Activated T-cell treated with anti-CD3 and anti-CD28 coated beads, Interleukin-2, amount 50 U/mL, for 4 hours (primary cell): ENCODE measurements around the gene CDHR2. TPM values are rescaled to one million over a fixed set of nuclear protein-coding genes. Genes with fewer than 3 reads are reported as not detected.

Experiments used
- ATAC-seq, 2 donors: fragments of 200-7000 bp; cut with Tn5 transposase; one replicate each; pipeline ENCODE4 v1.10.0; 2021
- DNase-seq: peaks from one replicate; pipeline ENCODE4 v3.0.0-alpha.2; 2020
- H3K27me3 Mint-ChIP-seq: one replicate; pipeline ENCODE4 v1.8.0; 2021; ENCODE audit warnings: low read depth, mixed read lengths
- H3K36me3 Mint-ChIP-seq: one replicate; pipeline ENCODE4 v1.8.0; 2022; ENCODE audit warnings: mixed read lengths; ENCODE audit not compliant: insufficient read depth
- H3K4me1 Mint-ChIP-seq: one replicate; pipeline ENCODE4 v1.8.0; 2021; ENCODE audit warnings: low read depth, mixed read lengths
- H3K4me3 Mint-ChIP-seq: one replicate; pipeline ENCODE4 v1.8.0; 2021; ENCODE audit warnings: mild to moderate bottlenecking, moderate library complexity, mixed read lengths
- H3K9me3 Mint-ChIP-seq: one replicate; pipeline ENCODE4 v1.8.0; 2021; ENCODE audit warnings: mixed read lengths
- total RNA-seq, 3 donors: library from RNA; stranded (reverse); gene quantifications; one replicate each; pipeline ENCODE4 v1.2.1, GENCODE V29; 2021

The CDHR2 gene, protein sequence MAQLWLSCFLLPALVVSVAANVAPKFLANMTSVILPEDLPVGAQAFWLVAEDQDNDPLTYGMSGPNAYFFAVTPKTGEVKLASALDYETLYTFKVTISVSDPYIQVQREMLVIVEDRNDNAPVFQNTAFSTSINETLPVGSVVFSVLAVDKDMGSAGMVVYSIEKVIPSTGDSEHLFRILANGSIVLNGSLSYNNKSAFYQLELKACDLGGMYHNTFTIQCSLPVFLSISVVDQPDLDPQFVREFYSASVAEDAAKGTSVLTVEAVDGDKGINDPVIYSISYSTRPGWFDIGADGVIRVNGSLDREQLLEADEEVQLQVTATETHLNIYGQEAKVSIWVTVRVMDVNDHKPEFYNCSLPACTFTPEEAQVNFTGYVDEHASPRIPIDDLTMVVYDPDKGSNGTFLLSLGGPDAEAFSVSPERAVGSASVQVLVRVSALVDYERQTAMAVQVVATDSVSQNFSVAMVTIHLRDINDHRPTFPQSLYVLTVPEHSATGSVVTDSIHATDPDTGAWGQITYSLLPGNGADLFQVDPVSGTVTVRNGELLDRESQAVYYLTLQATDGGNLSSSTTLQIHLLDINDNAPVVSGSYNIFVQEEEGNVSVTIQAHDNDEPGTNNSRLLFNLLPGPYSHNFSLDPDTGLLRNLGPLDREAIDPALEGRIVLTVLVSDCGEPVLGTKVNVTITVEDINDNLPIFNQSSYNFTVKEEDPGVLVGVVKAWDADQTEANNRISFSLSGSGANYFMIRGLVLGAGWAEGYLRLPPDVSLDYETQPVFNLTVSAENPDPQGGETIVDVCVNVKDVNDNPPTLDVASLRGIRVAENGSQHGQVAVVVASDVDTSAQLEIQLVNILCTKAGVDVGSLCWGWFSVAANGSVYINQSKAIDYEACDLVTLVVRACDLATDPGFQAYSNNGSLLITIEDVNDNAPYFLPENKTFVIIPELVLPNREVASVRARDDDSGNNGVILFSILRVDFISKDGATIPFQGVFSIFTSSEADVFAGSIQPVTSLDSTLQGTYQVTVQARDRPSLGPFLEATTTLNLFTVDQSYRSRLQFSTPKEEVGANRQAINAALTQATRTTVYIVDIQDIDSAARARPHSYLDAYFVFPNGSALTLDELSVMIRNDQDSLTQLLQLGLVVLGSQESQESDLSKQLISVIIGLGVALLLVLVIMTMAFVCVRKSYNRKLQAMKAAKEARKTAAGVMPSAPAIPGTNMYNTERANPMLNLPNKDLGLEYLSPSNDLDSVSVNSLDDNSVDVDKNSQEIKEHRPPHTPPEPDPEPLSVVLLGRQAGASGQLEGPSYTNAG (N-terminal part only)
- under 1 TPM; 0.29 to 0.43 (median 0.33) TPM for total RNA-seq

DNA sequence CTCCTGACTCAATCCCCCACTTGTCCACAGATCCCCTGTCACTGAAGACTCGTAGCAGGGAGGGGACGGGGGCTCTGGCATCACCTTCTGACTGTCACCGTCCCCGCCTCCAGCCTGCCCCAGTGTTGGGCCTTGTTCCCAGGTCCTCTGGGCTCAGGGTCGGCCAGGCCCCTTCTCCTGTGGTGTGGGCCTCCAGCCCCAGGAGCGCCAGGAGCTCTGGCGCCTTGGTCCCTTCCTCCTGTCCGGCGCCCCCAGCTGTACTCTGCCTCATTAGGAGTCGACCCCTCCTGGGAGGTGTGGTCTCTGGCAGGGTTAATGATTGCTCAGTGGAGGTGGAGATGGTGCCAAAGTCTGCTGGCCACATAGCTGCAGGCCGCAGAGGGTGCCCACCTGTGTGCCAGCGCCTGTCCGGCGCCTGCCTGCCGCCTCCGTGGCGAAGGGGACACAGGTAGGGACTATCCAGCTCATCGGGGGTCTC, at the start of gene CDHR2:
Gene CDHR2, plus strand, starts transcription at position 376 of the 478 bp plus-strand sequence. CDS start 16,011 bp downstream, outside the sequence.
- no peak for DNase-seq
- Mint-ChIP-seq H3K4me1 (peaks cover 57% of the 10 kb centered on the region), H3K4me3 (no peak within 1 kb of the TSS), H3K36me3 (no peaks in the 10 kb centered on the region), H3K9me3 (no peaks in the 10 kb centered on the region), H3K27me3 (no peaks in the 10 kb centered on the region)
- ATAC-seq, result no peak

GRCh38 chr5:176500511-176500910, 48.6 kb upstream of the CDHR2 start:
- DNase-seq, result no peak
- Mint-ChIP-seq H3K4me3 (no peak overlapping the region), H3K27me3 (no peaks in the 10 kb centered on the region), H3K36me3 (peaks cover 34% of the 10 kb centered on the region), H3K9me3 (no peaks in the 10 kb centered on the region), H3K4me1 (no peaks in the 10 kb centered on the region)
- ATAC-seq, result no peak

GRCh38 chr5:176501333-176501732, 47.8 kb upstream of the CDHR2 start:
- ATAC-seq (no peak), DNase-seq (no peak)
- Mint-ChIP-seq H3K9me3 (no peaks in the 10 kb centered on the region), H3K4me3 (no peak overlapping the region), H3K36me3 (peaks cover 37% of the 10 kb centered on the region), H3K4me1 (no peaks in the 10 kb centered on the region), H3K27me3 (no peaks in the 10 kb centered on the region)

DNA sequence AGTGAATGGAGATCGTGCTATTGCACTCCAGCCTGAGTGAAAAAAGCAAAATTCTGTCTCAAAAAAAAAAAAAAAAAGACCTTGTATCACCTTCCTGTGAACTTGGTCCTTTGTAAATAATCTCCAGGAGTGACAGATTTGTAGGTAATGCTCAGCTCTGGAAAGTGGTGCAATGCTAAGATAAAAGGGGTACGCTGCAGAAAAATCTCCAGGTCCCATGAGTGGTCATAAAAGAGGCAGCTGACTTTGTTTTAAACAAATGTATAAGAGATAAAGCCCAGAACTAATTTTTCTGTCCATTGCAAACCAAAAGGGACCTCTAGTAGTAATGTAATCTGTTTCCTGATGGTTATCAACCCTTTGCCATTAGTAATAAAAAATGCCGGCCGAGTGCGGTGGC, 45.6 kb upstream of the CDHR2 start:
- ATAC-seq (no peak), DNase-seq (no peak)
- Mint-ChIP-seq H3K27me3 (no peaks in the 10 kb centered on the region), H3K4me3 (no peak overlapping the region), H3K4me1 (no peaks in the 10 kb centered on the region), H3K9me3 (no peaks in the 10 kb centered on the region), H3K36me3 (peaks cover 44% of the 10 kb centered on the region)

GRCh38 chr5:176507911-176508310, 41.2 kb upstream of the CDHR2 start:
- Mint-ChIP-seq H3K36me3 (peaks cover 32% of the 10 kb centered on the region), H3K27me3 (no peaks in the 10 kb centered on the region), H3K4me1 (peaks cover 4% of the 10 kb centered on the region)

GRCh38 chr5:176508603-176509002, 40.5 kb upstream of the CDHR2 start:
- Mint-ChIP-seq H3K27me3 (no peaks in the 10 kb centered on the region), H3K4me3 (no peak overlapping the region), H3K36me3 (peaks cover 32% of the 10 kb centered on the region), H3K4me1 (peaks cover 5% of the 10 kb centered on the region), H3K9me3 (no peaks in the 10 kb centered on the region)
- DNase-seq (no peak), ATAC-seq (no peak)

More at GRCh38 chr5:176507911-176508310, 41.2 kb upstream of the CDHR2 start:
- H3K9me3 Mint-ChIP-seq, result no peaks in the 10 kb centered on the region
- DNase-seq, result no peak
- no peak overlapping the region for H3K4me3 Mint-ChIP-seq
- no peak for ATAC-seq

DNA sequence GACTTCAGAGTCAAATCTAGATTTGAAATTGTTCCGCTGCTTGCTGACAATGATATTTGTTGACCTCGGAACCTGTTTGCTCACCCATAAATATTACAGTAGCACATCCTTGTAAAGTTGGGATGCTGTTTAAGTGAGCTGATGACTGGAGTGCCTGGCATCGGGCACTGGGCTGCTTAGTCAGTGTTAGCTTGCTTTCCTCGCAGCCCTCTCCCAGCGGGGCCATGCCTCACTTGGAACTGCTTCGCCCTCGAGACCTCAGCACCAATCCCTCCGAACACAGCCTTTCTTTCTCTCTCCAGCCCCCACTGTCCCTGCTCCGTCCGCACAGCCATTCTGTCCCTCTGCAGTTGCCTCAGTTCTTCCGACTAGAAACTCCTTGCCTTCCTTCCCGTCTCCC, 35.4 kb upstream of the CDHR2 start:
- Mint-ChIP-seq H3K4me3 (no peak overlapping the region), H3K4me1 (peaks cover 17% of the 10 kb centered on the region), H3K36me3 (no peaks in the 10 kb centered on the region), H3K27me3 (no peaks in the 10 kb centered on the region), H3K9me3 (no peaks in the 10 kb centered on the region)
- no peak for ATAC-seq
- no peak for DNase-seq

DNA sequence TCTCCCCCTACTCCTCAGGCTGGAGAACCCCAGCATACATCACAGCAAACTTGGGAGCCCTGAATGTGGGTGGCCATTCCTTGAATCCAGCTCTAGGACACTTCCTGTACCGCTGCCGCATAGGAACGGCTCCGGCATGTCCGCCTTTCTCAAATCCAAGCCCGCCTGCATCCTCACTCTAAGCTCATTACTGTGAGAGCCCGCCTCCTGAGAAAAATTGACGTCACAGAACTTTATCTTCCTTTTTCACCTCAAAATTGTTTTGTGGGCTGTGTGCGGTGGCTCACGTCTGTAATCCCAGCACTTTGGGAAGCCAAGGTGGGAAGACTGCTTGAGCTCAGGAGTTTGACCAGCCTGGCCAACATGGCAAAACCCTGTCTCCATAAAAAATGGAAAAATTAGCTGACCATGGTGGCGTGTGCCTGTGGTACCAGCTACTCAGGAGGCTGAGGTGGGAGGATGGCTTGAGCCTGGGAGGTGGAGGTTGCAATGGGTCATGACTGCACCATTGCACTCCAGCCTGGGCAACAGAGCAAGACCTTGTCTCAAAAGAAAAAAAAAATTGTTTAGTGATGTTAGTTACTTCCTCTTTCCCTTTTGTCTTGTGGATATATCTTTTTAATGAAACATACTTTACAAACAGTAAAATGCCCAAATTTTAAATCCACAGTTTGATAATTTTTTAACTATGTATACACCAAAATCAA, 34.7 kb upstream of the CDHR2 start:
- Mint-ChIP-seq H3K4me1 (peaks cover 17% of the 10 kb centered on the region), H3K9me3 (no peaks in the 10 kb centered on the region), H3K36me3 (no peaks in the 10 kb centered on the region), H3K27me3 (no peaks in the 10 kb centered on the region), H3K4me3 (no peak overlapping the region)
- DNase-seq, result no peak
- ATAC-seq, result no peak

- Mint-ChIP-seq H3K4me3 (no peak overlapping the region), H3K4me1 (peaks cover 17% of the 10 kb centered on the region), H3K9me3 (no peaks in the 10 kb centered on the region), H3K36me3 (no peaks in the 10 kb centered on the region), H3K27me3 (no peaks in the 10 kb centered on the region)
- no peak for DNase-seq
- no peak for ATAC-seq
Measured at GRCh38 chr5:176515396-176515795, 33.7 kb upstream of the CDHR2 start.

GRCh38 chr5:176517053-176517661, 32.0 kb upstream of the CDHR2 start:
- ATAC-seq (no peak), DNase-seq (no peak)
- H3K4me3 Mint-ChIP-seq, result no peak overlapping the region
- peaks cover 18% of the 10 kb centered on the region for H3K4me1 Mint-ChIP-seq
- H3K9me3 Mint-ChIP-seq, result no peaks in the 10 kb centered on the region
- H3K27me3 Mint-ChIP-seq, result no peaks in the 10 kb centered on the region
- no peaks in the 10 kb centered on the region for H3K36me3 Mint-ChIP-seq

- Mint-ChIP-seq H3K27me3 (no peaks in the 10 kb centered on the region), H3K9me3 (no peaks in the 10 kb centered on the region), H3K36me3 (no peaks in the 10 kb centered on the region), H3K4me1 (peaks cover 18% of the 10 kb centered on the region), H3K4me3 (no peak overlapping the region)
- DNase-seq (no peak), ATAC-seq (no peak)
Measured at GRCh38 chr5:176519810-176520720, 29.1 kb upstream of the CDHR2 start.

- peaks cover 3% of the 10 kb centered on the region for H3K36me3 Mint-ChIP-seq
- ATAC-seq (no peak), DNase-seq (no peak)
- no peaks in the 10 kb centered on the region for H3K9me3 Mint-ChIP-seq
- H3K27me3 Mint-ChIP-seq, result no peaks in the 10 kb centered on the region
- H3K4me3 Mint-ChIP-seq, result no peak overlapping the region
- H3K4me1 Mint-ChIP-seq, result peaks cover 14% of the 10 kb centered on the region
Measured at GRCh38 chr5:176521286-176521685, 27.9 kb upstream of the CDHR2 start.
